Measurements from ENCODE around the gene MNAT1.

Gene MNAT1

GRCh38 chr14:60968099-60968498, 233.5 kb downstream of the MNAT1 start:
- DNase-seq (ENCODE audit: low read depth), result no peak

GRCh38 chr14:60968671-60969070, 234.1 kb downstream of the MNAT1 start:
- no peak for DNase-seq (ENCODE audit: low read depth)

DNA sequence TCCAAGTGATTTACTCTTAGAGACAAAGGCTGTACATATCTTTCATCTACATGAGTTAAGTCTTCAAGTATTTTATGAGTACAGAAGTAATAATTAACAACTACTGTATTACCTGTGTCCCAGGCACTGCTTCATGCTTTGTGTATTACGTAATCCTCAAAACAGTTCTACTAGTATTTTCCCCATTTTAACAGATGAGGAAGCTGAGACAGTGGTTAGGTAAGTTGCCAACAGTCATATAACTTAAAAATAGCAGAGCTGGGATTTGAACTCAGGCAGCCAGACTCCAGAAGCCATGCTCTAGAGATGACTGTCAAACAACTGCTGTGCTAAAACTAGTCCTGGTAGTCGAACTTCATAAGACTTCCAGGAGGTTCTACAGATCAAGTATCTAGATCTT, 235.6 kb downstream of the MNAT1 start:
- no peak for DNase-seq (ENCODE audit: low read depth)

DNA sequence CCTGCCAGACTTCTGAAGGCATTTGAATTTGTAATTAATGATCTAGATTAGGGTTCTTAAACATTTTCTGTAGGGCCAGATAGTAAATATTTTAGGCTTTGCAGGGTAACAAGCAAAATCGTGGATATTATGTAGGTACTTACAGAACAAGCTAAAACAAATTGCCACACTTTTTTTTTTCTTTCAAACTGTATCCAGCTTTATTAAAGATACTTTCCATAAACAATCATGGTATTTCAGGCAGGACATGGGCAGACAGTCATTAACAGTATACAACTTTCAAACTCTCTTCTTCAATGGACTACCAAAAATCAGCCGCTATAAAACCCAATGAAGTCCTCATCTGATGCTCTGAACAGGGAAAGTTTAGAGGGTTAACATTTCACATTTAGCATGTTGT, 236.7 kb downstream of the MNAT1 start:
- DNase-seq (ENCODE audit: low read depth), result no peak

- no peak for DNase-seq (ENCODE audit: low read depth)
Measured at GRCh38 chr14:60972295-60972694, 237.7 kb downstream of the MNAT1 start.

DNA sequence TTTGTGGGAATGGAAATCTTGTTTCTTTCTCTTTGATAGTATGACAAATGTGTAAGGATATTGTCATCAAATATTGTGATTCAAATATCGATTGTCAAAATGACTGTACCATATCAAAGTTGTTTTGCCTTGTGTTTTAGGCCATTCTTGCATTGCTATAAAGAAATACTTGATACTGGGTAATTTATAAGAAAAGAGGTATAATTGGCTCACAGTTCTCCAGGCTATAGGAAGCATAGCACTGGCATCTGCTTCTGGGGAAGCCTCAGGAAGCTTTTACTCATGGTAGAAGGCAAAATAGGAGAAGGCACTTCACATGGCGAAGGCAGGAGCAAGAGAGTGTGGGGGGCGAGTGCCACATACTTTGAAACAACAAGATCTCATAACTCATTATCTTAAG, 238.5 kb downstream of the MNAT1 start:
- no peak for DNase-seq (ENCODE audit: low read depth)

DNA sequence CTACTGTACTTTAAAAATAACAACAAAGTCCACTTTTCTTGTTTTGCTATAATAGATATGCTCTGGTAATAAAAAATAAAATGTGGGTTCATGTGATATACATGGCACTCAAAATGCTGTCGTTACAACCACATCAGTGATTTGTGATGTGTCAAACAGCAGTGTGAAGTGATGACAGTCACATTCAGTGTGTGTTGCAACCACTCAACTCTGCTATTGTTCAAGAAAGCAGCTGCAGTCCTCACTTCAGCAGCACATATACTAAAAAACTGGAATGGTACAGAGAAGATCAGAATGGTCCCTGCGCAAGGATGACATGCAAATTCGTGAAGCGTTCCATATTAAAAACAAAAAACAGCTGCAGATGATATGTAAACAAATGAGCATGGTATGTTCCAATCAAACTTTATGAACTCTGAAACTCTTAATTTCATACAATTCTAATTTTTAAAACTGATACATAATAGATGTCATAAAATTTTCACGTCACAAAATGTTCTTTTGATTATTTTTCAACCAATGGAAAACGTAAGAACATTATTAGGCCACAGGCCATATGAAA, 239.6 kb downstream of the MNAT1 start:
- DNase-seq (ENCODE audit: low read depth), result no peak

- no peak for DNase-seq (ENCODE audit: low read depth)
Measured at GRCh38 chr14:60975551-60975950, 241.0 kb downstream of the MNAT1 start.

DNA sequence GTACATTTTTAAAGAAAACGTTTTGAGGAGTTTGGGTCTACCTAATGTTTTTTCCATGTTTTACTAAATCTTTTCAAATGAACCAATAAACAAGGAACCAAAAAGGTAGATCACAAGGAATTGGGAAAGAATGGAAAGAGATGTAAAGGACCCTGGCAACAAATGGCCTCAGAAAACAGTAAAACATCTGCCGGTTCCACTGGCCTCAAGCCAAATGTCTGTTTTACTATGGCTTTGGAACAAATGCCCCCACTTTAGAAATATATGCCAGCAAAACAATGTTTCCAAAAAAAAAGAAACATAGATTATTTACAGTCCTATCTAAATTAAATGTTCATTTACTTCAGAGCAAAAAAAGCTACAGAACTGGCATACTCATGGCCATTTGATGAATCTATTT, 243.3 kb downstream of the MNAT1 start:
- no peak for DNase-seq (ENCODE audit: low read depth)

- DNase-seq (ENCODE audit: low read depth), result peak; percentile 82
Measured at GRCh38 chr14:60980811-60981632, 246.5 kb downstream of the MNAT1 start, which contains the start of the genes SLC38A6 and TRMT5. Gene SLC38A6 (plus strand): TSS chr14:60981245. CDS start chr14:60981278, 33 bp downstream. Gene TRMT5 (minus strand): TSS chr14:60981079. CDS start chr14:60980973, 106 bp downstream.

DNA sequence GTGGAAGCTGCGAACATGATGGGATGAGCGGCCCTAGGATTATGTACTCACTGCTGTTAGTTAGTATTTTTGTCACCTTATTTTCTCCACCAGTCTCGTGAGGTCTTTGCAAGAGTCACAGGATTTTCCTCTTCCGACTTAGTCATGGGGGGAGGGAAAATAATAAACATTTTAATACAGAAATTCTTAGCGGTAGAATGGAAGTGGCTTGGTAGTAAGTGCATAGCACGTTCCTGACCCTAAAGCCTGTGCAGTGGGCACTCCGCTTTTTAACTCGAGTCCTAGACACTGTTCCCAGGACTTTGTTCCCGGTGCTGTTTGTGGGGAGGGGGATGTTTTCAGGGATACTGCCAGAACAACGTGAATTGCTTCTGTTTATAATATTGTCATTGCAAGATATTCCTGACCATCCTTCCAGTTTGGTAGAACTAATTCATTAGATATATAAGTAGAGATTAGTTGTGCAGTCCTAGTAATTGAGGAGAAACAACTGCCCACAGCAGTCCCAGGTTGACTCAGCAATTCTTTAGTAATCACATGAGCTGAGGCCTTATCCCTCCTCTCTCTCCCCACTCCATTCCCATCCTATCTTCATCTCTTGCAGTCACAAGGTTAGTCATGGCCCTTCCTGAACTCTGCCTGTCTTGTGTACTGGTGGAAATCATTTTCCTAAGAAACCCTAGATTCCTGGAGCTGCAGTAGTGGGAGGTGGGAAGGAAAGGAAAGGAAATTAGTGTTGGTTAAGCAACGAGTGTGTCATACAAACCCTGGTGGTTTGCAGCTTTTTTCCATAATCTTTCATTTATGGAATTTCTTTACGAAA, 247.3 kb downstream of the MNAT1 start:
- no peak for DNase-seq (ENCODE audit: low read depth)

GRCh38 chr14:60984196-60984595, 249.6 kb downstream of the MNAT1 start:
- DNase-seq (ENCODE audit: low read depth), result no peak

GRCh38 chr14:60986500-60986899, 251.9 kb downstream of the MNAT1 start:
- DNase-seq (ENCODE audit: low read depth), result no peak

GRCh38 chr14:60989599-60989998, 255.0 kb downstream of the MNAT1 start:
- no peak for DNase-seq (ENCODE audit: low read depth)

- DNase-seq (ENCODE audit: low read depth), result no peak
Measured at GRCh38 chr14:60998617-60999016, 264.1 kb downstream of the MNAT1 start.

GRCh38 chr14:60999536-60999935, 265.0 kb downstream of the MNAT1 start:
- DNase-seq (ENCODE audit: low read depth), result no peak

GRCh38 chr14:61003571-61003970, 269.0 kb downstream of the MNAT1 start:
- no peak for DNase-seq (ENCODE audit: low read depth)

DNA sequence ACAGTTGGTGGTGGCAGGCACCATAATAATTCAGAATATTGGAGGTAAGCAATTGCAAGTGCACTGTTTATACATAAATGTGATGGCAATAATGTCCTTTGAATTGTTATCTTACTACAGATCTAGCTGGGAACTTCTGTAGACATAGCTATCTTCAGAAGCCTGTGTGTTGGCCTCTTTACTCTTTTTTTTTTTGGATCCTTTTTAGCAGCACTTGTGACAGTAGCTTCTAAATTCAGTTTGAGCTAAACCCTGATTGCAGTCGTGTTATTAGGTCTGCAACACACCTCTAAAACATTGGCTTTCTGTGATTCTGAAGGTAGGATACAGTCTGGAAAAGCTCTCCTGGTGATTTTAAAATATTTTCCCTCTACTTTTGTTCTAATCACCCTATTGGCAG, 285.0 kb downstream of the MNAT1 start:
- DNase-seq (ENCODE audit: low read depth), result no peak
